ENCODE results near the gene SF3A1. TPM values are rescaled to one million over a fixed set of nuclear protein-coding genes. Genes with fewer than 3 reads are reported as not detected.
A peak's percentile ranks its signal among the peaks of the same experiment; 100 is the strongest.
"Not testable (repeated sequence)": the region's sequence is repeated elsewhere in the genome, so short reads cannot be mapped to it uniquely, and the experiment has no call there.

The SF3A1 gene
- total RNA-seq, 1 experiment from 2014 or later: 52.2 TPM

DNA sequence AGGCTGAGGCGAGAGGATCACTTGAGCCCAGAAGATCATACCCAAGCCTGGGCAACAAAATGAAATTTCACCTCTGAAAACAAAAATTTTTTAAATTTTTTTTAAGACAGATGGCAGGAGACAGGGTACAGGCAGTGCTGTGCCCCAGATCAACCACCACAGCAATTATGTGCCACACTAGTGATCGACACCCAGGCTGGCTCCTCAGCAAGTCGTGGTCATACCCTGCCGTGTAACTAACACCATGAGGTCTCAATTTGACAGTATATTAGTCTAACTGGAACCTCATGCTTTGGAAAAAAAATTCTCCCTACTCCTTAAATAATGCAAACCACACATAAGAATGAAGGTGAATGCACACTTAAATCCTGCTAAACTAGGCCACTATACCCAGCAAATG is 8.3 kb downstream of the SF3A1 start:
- no peak for DNase-seq (ENCODE audit: low read depth)

DNA sequence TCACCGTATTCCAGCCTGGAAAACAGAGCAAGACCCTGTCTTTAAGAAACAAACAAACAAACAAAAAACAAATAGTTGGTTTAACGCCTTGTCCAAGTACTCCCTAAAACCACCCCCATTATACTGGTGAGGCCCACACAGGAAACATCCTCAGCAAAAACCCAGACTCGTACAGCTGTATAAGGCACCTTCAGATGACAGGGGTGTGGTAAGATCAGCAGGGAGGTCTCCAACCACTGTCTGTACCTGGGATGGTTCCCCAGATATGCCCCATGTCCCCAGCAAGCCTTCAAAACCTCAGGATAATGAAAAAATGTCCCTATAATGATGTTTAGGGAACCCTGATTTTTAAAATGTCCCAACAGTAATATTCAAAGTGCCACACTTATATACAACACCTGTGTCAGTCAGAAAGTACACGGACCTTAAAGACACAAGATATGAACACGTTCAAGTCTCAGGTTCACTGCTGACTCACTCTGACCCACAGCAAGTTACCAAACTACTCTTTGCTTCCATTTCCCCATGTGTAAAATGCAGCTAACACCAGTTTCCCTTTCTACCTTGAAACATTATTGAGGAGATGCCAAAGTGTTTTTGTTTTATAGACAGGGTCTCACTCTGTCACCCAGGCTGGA is 9.3 kb downstream of the SF3A1 start:
- no peak for DNase-seq (ENCODE audit: low read depth)

- DNase-seq (ENCODE audit: low read depth): no peak
Observed at GRCh38 chr22:30344447-30345200, 12.1 kb downstream of the SF3A1 start.

GRCh38 chr22:30340911-30341685 is 15.6 kb downstream of the SF3A1 start:
- DNase-seq (ENCODE audit: low read depth): no peak

DNA sequence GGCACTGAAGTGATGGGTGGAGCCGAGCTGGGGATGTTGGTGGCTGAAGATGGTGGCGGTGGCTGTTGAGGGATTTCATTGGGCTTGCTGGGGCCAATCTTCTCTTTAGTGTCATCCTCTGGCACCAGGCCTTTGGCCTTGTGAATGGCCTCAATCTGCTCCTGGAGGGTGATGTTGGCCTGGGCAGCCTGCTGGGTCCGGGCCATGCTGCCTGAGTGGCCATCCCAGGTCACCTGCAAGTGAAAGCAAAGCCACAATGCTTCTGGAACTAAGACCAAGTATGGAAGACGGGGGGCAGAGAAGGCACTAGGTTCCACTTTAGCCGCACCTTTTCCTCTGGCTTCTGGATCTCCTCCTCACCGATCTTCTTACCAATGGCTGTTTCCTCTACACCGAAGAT is 17.9 kb downstream of the SF3A1 start:
- DNase-seq (ENCODE audit: low read depth): no peak

GRCh38 chr22:30338341-30338740 is 18.4 kb downstream of the SF3A1 start:
- not testable (repeated sequence) for DNase-seq (ENCODE audit: low read depth)

- DNase-seq (ENCODE audit: low read depth): no peak
Observed at GRCh38 chr22:30337461-30337778, 19.3 kb downstream of the SF3A1 start.

DNA sequence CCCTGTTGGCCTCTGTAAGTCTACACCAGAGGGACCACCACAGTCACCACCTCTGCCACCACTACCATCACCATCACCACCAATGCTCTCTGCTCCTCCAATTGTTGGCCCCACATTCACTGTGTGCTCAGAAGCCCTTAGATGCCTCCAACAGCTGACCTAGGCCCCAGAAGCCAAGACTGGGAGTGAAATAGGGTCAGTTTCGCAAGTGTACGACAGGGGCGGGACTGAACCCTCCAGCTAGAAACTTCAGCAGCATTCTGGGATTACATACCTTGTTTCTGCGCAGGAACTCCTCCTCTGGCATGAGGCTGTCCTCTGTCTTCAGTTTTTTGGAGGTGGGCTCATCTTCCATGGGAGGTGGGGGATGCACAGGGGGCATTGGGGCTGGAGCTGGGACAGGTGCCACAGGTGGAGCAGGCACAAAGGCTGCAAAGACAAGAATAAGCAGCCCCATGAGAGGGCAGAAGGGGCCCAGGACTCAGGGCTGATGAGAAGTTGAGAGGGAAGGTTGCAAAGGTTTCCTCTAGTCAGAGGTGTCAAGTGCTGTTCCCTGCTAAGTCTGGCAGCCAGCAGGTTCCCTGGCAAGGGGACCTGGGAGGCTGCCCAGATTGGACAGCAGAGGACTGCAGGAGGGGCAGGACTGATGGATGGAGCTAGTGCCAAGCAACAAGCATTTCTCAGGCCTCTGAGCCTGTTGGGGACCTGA is 19.8 kb downstream of the SF3A1 start:
- no peak for DNase-seq (ENCODE audit: low read depth)

DNA sequence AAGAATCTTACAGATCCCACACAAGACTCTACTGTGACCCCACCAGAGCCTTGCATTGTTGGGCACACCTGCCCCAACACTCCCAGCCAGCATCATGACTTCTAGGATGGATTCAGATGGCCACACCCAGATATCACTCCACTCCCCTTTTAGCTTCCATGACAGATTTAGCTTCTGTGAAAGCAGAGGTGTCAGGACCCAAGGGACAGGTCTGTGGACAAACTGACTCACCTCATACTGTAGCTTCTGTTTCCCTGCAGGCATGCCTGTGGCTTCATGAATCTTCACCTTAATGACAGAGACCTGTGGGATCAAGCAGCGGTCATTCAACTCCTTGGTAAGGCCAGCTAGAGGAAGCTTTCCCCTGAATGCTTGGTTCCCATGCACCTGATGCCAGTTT is 21.5 kb downstream of the SF3A1 start:
- DNase-seq (ENCODE audit: low read depth): no peak

GRCh38 chr22:30334646-30335045 is 22.0 kb downstream of the SF3A1 start:
- DNase-seq (ENCODE audit: low read depth): no peak

- DNase-seq (ENCODE audit: low read depth): no peak
Observed at GRCh38 chr22:30333707-30334087, 23.0 kb downstream of the SF3A1 start.

GRCh38 chr22:30332994-30333706 is 23.5 kb downstream of the SF3A1 start:
- DNase-seq (ENCODE audit: low read depth): no peak

DNA sequence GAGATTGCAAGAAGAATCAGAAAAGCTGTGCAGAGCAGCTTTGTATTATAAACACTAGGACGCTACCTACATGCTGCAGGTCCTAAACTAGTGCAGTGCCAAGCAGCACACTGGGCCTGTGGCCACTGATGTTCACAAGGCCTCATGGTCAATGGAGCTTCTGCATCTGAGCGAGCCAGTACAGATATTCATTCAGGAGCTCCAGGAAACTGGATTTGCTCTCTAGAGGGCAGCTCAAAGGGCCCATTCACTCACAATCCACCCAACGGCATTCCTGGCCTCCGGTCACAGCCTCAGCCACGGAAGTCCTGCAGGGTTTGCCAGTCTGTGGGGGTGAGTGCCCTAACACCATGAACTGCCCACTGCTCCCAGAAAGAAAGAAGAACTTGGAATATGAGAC is 24.1 kb downstream of the SF3A1 start:
- DNase-seq (ENCODE audit: low read depth): no peak

DNA sequence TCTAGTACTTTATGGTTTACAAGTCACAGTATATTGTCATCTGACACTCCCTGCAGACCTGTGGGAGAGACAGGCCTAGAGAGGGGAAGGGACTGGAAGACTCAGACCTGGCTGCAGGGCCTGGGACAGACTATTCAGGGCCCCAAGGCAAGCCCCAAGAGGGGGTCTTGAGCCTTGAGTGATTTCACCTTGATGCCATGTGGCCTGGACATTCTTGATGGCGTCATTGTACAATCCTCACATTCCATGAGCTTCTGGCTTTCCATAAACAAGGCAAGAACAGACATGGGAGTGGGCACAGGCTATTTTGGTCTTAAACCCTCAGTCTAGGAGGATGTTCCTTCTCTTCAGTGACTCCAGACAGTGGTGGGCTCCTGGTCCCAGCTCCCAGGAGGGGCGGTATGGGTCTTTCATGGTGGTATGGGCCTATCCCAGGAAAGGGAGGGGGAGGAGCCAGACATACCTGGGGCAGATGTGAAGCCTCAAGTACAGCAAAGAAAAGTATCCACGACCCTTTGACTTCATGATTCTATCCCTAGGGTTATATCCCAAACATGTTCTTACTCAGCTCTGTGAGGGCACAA is 28.1 kb downstream of the SF3A1 start:
- DNase-seq (ENCODE audit: low read depth): no peak

DNA sequence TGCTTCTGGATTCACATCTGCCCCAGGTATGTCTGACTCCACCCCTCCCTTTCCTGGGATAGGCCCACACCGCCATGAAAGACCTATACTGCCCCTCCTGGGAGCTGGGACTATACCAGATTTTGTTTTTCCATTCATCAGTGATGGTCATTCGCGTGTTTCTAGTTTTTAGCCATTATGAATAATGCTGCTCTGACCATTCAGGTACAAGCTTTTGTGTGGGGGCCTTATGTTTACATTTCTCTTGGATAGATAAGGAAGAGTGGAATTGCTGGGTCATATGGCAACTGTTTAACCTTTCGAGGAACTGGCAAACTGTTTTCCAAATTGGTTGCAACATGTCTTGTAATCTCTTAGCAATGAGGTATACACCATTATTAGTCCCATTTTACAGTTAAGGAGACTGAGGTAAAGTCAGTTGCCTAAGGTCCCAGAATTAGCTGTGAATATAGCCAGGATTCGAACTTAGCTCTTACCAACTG is 28.8 kb downstream of the SF3A1 start:
- no peak for DNase-seq (ENCODE audit: low read depth)

DNA sequence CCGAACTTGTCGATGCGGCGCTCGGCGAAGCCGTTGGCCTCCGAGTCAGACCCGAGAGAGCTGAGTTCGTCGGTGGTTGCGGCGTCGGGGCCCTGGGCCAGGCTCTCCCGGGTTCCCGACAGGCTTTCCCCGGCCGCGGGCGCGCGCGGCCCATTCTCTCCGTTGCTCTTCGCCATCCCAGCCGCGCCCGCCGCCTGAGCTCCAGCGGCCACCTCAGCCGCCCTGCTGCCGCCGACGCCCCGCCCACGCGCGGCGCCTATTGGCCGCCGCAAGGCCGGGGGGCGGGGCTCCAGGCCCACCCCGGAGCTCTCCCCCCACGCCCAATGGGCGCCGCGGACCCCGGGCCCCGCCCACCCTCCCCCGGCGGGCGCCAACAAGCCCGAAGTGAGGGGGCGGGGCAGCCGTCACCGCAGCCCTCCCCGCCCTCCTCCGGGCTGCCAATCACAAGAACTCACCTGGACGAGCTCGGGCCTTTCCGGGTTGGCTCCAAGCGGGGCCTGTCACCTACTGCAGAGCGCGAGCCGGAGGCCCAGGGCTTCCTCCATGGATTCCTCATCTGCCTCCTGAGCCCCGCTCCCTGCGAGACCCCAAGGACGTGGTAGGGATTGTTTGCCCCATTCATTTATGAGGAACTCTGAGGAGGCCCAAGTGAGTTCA is 29.9 kb downstream of the SF3A1 start, which contains the start of gene TBC1D10A:
Gene TBC1D10A (minus strand): TSS at position 236 of the 657 bp plus-strand sequence. CDS start 60 bp downstream, at position 176.
- DNase-seq (ENCODE audit: low read depth): peak; percentile 80

DNA sequence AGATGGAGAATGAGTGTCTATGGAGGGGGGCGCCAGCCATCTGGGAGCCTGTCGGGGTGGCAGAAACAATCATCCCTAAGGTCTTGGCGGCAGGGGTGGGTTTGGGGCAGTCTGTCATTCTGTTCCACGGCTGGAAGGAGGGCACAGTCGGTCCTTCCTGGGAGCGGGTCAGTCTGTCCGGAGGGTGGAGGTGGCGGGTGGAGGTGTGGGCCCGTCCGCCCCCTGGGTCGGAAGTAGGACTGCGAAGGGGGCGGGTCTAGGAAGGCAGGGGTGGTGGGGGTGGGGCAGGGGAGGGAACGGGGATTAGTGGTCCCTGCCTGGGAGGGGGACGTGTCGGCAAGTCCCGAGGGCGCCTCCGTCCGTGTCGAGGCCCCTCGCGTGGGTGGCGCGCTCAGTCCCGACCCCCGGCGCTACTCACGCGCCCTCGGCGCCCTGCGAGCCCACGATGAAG is 30.4 kb downstream of the SF3A1 start:
- no peak for DNase-seq (ENCODE audit: low read depth)

- DNase-seq (ENCODE audit: low read depth): no peak
Observed at GRCh38 chr22:30325724-30326254, 30.9 kb downstream of the SF3A1 start.

- peak; percentile 89 for DNase-seq (ENCODE audit: low read depth)
Observed at GRCh38 chr22:30325065-30325720, 31.5 kb downstream of the SF3A1 start.
